Left renal pelvis (tissue), 4 donors: Measurements from ENCODE around the gene STAC2. TPM values are rescaled to one million over a fixed set of nuclear protein-coding genes. Genes with fewer than 3 reads are reported as not detected.
"Not testable (repeated sequence)": the region's sequence is repeated elsewhere in the genome, so short reads cannot be mapped to it uniquely, and the experiment has no call there.

Experiments used
- DNase-seq, 4 donors: peaks; one replicate each; pipeline ENCODE4 v3.0.0-alpha.2; 2013; ENCODE audit warnings: low read depth in 4 of 4, low spot score in 3 of 4
- polyA plus RNA-seq, 4 donors: library from polyadenylated mRNA; unstranded; fragments of 120-200 nt; gene quantifications; one replicate each; pipeline ENCODE4 v1.2.1, GENCODE V29; 2013; ENCODE audit not compliant: insufficient read length in 4 of 4

STAC2 gene
- polyA plus RNA-seq, 4 donors, result 1.8 to 6.2 (median 3.3) TPM

- DNase-seq, result no peak
These were observed 32.4 kb downstream of the STAC2 start for GRCh38 chr17:39193346-39193745.

GRCh38 chr17:39192901-39193300 is 32.8 kb downstream of the STAC2 start:
- DNase-seq, result no peak

GRCh38 chr17:39191750-39192510 is 33.8 kb downstream of the STAC2 start:
- DNase-seq, result no peak

GRCh38 chr17:39187152-39187830 is 38.5 kb downstream of the STAC2 start:
- no peak for DNase-seq

GRCh38 chr17:39186481-39187002 is 39.2 kb downstream of the STAC2 start:
- no peak for DNase-seq

- DNase-seq, result no peak
These were observed 42.0 kb downstream of the STAC2 start for GRCh38 chr17:39183720-39184119.

- DNase-seq, result no peak
These were observed 42.7 kb downstream of the STAC2 start for GRCh38 chr17:39183045-39183444.

GRCh38 chr17:39181303-39181702 is 44.4 kb downstream of the STAC2 start:
- no peak for DNase-seq

GRCh38 chr17:39178536-39178935 is 47.2 kb downstream of the STAC2 start:
- no peak for DNase-seq

- no peak for DNase-seq
These were observed 48.5 kb downstream of the STAC2 start for GRCh38 chr17:39177256-39177655.

- DNase-seq, result no peak
These were observed 50.1 kb downstream of the STAC2 start for GRCh38 chr17:39175695-39176093.

- DNase-seq, result peak in 1 of 4 donors; percentile 63
These were observed 50.6 kb downstream of the STAC2 start for GRCh38 chr17:39174920-39175694.

- DNase-seq, result no peak
These were observed 52.0 kb downstream of the STAC2 start for GRCh38 chr17:39173526-39174274.

- no peak for DNase-seq
These were observed 52.7 kb downstream of the STAC2 start for GRCh38 chr17:39173080-39173479.

- no peak for DNase-seq
These were observed 53.8 kb downstream of the STAC2 start for GRCh38 chr17:39171933-39172332.

GRCh38 chr17:39170558-39170957 is 55.2 kb downstream of the STAC2 start:
- DNase-seq, result no peak

GRCh38 chr17:39170109-39170508 is 55.6 kb downstream of the STAC2 start:
- DNase-seq, result no peak

GRCh38 chr17:39169518-39169917 is 56.2 kb downstream of the STAC2 start:
- DNase-seq, result no peak

GRCh38 chr17:39169101-39169500 is 56.6 kb downstream of the STAC2 start:
- no peak for DNase-seq

- DNase-seq, result not testable (repeated sequence)
These were observed 57.2 kb downstream of the STAC2 start for GRCh38 chr17:39168503-39168902.
